ENCODE data around the gene ADAMTS17. TPM values are rescaled to one million over a fixed set of nuclear protein-coding genes. Genes with fewer than 3 reads are reported as not detected.

ADAMTS17 gene
- total and polyA plus RNA-seq, 2 experiments from 2014 or later, result 0.69 to 3.3 TPM

- no peaks in the 10 kb centered on the region for H3K4me1 ChIP-seq (ENCODE audit: low read depth)
- DNase-seq (ENCODE audit: low read depth in 1 of 2, low spot score in 1 of 2), result no peak
- H3K9me3 ChIP-seq (ENCODE audit: low read depth), result no peaks in the 10 kb centered on the region
- TF ChIP-seq CTCF (IDR thresholded peaks at IDR 0.05; ENCODE audit: low read depth, low read length), result no peak
- H3K36me3 ChIP-seq, result no peaks in the 10 kb centered on the region
- no peak overlapping the region for H3K27ac ChIP-seq
- no peak overlapping the region for H3K4me3 ChIP-seq
- H3K27me3 ChIP-seq, result no peaks in the 10 kb centered on the region
These were observed 56.0 kb downstream of the ADAMTS17 start for GRCh38 chr15:100285641-100286295.

- H3K36me3 ChIP-seq, result no peaks in the 10 kb centered on the region
- H3K27me3 ChIP-seq, result no peaks in the 10 kb centered on the region
- H3K4me3 ChIP-seq, result no peak overlapping the region
- no peaks in the 10 kb centered on the region for H3K4me1 ChIP-seq (ENCODE audit: low read depth)
- TF ChIP-seq CTCF (IDR thresholded peaks at IDR 0.05; ENCODE audit: low read depth, low read length), result no peak
- DNase-seq (ENCODE audit: low read depth in 1 of 2, low spot score in 1 of 2), result peak in 1 of 2 donors; percentile 46
- H3K27ac ChIP-seq, result no peak overlapping the region
- H3K9me3 ChIP-seq (ENCODE audit: low read depth), result no peaks in the 10 kb centered on the region
These were observed 57.1 kb downstream of the ADAMTS17 start for GRCh38 chr15:100284701-100285100.

- no peaks in the 10 kb centered on the region for H3K27me3 ChIP-seq
- TF ChIP-seq CTCF (IDR thresholded peaks at IDR 0.05; ENCODE audit: low read depth, low read length), result no peak
- no peak for DNase-seq (ENCODE audit: low read depth in 1 of 2, low spot score in 1 of 2)
These were observed 57.6 kb downstream of the ADAMTS17 start for GRCh38 chr15:100284191-100284590.

GRCh38 chr15:100281096-100281917 is 60.5 kb downstream of the ADAMTS17 start:
- no peaks in the 10 kb centered on the region for H3K27me3 ChIP-seq
- H3K4me1 ChIP-seq (ENCODE audit: low read depth), result peaks cover 4% of the 10 kb centered on the region
- DNase-seq (ENCODE audit: low read depth in 1 of 2, low spot score in 1 of 2), result no peak
- TF ChIP-seq CTCF (IDR thresholded peaks at IDR 0.05; ENCODE audit: low read depth, low read length), result no peak
- H3K36me3 ChIP-seq, result no peaks in the 10 kb centered on the region
- no peak overlapping the region for H3K27ac ChIP-seq
- no peak overlapping the region for H3K4me3 ChIP-seq
- H3K9me3 ChIP-seq (ENCODE audit: low read depth), result no peaks in the 10 kb centered on the region

More at GRCh38 chr15:100284191-100284590, 57.6 kb downstream of the ADAMTS17 start:
- H3K9me3 ChIP-seq (ENCODE audit: low read depth), result no peaks in the 10 kb centered on the region
- H3K4me3 ChIP-seq, result no peak overlapping the region
- no peaks in the 10 kb centered on the region for H3K4me1 ChIP-seq (ENCODE audit: low read depth)
- H3K27ac ChIP-seq, result no peak overlapping the region
- H3K36me3 ChIP-seq, result no peaks in the 10 kb centered on the region

- no peak overlapping the region for H3K4me3 ChIP-seq
- no peaks in the 10 kb centered on the region for H3K9me3 ChIP-seq (ENCODE audit: low read depth)
- no peaks in the 10 kb centered on the region for H3K36me3 ChIP-seq
- H3K27ac ChIP-seq, result no peak overlapping the region
- H3K27me3 ChIP-seq, result no peaks in the 10 kb centered on the region
- DNase-seq (ENCODE audit: low read depth in 1 of 2, low spot score in 1 of 2), result no peak
- TF ChIP-seq CTCF (IDR thresholded peaks at IDR 0.05; ENCODE audit: low read depth, low read length), result no peak
- peaks cover 4% of the 10 kb centered on the region for H3K4me1 ChIP-seq (ENCODE audit: low read depth)
These were observed 61.9 kb downstream of the ADAMTS17 start for GRCh38 chr15:100279849-100280248.
